Effector CD8-positive, alpha-beta T cell (primary cell): ENCODE measurements around the gene VAMP4.
"Not testable (repeated sequence)": the region's sequence is repeated elsewhere in the genome, so short reads cannot be mapped to it uniquely, and the experiment has no call there.

Experiments
- DNase-seq: peaks from one replicate; lab custom pipeline; 2025; lab: John Stamatoyannopoulos, UW

The VAMP4 gene

DNA sequence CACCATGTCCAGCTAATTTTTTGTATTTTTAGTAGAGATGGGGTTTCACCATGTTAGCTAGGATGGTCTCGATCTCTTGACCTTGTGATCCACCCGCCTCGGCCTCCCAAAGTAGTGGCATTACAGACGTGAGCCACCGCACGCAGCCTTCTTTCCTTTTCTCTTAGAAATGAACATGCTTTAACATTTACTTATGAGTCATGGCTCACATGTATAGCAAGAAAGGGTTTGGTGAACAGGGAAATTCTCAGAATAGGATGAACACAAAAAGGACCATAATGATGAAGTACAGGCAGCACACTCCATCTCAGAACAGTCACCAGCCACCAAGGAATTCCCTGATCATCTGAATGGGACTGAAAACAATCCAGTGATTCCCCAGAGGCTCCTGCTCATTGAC, 9.4 kb upstream of the VAMP4 start:
- DNase-seq = no peak

DNA sequence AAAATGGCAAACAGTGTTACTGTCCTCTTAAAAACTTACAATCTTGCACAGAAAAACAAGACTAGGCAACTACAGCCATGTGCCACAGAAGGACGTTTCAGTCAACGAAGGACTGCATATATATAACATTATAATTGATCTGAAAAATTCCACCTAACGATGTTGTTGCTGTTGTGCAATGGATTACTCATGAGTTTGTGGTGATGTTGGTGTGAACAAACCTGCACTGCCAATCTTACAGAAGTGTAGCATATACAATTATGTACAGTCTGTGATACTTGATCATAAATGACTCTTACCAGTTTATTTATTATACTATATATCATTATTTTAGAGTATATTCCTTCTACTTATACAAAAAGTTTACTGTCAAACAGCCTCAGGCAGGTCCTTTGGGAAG, 6.8 kb upstream of the VAMP4 start:
- no peak for DNase-seq

DNA sequence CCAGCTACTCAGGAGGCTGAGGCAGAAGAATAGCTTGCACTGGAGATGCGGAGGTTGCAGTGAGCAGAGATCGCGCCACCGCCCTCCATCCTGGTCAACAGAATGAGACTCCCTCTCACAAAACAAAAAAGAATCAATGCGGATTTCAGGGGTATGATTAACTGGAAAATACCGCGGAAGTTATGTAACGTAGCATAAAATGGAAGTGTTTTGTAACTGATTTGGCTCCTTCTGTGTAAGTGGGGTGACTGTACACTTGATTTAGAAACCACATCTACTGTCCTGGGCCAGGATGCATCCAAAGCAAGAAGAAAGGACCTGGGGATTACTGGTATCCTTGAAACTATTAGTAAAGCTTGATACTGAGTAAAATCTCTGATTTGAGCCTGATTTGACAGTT, 3.1 kb upstream of the VAMP4 start:
- no peak for DNase-seq

DNA sequence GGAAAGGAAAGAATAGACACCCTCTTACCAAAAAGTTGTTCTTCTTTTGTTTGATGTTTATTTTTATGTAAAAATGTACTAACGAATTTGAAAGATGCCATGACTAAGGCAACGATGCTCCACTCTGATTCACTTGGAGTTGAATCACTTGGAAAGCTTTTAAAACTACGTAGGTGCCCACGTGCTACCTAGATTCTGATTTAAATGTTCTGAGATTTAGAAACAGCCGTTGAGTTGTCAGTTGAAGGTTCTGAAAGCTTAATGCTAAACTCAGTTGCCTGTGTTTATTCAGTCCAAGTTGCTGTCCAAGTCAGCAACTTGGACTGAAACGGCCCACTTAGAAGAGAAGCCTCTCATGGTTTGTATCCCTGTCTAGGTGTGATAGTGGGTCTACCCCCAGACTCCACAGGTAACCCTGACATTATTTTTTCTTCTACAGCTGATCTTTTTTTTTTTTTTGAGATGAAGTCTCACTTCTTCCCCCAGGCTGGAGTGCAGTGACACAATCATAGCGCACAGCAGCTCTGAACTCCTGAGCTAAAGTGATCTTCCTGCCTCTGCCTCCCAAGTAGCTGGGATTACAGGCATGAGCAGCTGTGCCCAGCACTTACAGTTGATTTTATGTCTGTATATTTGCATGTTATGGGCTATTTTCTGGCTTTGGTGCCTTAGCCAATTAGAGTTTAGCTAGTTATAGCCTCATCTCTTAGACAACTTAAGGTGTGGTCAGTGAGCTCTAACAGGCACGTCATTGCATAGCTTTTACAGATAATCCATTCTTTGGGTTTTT, 1.4 kb upstream of the VAMP4 start:
- no peak for DNase-seq

DNA sequence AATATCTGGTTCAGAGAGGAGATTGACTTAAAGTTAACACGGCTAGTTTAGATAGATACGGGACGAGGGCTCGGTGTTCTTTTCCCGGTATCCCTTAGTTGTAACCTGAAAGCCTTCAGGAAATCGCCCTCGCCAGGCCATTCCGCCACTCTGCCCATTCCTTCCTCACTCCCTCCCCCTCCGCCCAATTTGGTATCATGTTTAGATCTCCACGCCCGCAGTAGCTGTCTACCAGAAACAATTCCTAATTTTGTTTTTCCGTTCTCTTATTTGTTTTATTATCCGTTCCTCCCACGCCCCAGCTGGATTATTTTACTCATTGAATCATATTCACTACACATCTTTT, 685 bp upstream of the VAMP4 start:
- DNase-seq = no peak

DNA sequence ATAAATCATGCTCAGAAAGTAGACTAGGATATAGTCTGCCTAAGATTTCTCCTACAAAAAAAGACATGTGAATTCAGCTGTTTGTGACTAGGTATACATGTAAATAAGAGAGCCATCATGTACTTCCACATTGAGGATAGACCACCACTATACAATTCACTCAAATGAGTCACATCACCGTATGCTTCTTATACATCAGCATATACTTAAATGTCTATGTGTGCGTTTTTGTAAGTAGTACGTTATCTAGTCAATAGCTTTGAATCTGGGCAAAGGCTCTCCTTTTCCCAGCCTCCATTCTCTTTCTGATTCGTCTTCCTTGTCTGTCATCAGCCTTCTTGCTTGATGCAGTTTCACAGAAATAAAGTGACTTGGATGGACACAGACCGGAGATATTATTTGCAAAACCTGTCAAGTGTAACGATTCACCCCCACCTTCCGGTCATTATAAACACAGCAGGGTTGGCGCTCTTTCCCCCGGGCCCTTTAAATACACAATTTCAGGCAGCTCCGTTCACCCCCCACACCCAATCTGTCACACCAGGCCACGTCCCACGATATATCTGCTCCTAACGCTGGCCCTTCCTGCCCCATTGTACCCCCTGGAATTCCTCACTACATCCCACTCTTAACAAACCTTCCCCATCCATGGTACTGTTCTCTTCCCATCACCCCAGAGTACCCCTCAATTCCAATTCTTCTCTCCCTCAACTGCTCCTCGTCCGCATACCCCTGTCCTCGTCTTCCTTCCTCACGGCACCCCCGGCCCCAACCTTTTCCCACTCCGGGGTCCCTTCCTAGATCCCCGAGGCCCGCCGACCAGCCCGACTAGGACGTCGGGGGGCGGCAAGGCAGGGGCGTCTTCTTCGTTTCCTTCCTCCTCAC, 636 bp downstream of the VAMP4 start:
- DNase-seq = no peak

DNA sequence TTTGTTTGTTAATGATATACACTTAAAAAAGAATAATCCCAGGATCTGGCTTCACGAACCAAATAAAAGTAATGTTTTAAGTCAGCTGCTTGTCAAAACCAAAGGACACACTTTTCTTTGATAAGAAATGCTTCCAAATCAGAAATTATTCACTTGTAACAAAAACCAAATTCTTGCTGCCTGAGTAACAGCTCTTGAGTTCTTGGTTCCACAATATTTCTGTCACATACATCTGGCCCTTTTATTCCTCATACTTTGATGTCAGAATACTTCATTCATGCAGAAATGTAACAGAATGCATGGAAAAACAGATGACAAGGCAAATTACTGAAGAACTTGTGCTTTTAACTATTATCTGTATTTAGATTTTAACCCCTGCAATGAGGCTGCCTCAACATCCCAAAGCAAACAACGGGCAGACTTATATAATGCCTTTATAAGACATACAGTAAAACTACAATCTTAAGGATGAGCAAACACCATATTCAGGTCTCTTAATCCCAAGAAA, 1.5 kb downstream of the VAMP4 start:
- DNase-seq = no peak

DNA sequence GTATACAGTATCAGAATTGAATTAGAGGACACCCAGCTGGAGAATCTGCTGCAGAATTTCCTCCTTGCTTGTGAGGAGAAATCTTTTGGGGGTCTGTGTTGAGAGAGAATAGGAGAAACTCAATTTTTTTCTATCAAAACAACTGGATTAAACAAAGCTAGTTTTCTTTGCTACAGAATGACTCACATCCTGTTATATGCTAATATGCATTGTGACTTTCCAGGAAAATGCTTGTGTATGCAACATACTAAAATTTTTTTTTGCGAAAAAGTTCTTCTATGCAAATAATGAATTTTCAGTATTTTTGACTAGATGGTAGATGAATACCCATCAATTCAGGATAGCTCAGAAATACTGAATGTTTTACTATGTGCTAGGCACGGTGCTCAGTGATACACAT, 2.2 kb downstream of the VAMP4 start:
- DNase-seq = no peak

DNA sequence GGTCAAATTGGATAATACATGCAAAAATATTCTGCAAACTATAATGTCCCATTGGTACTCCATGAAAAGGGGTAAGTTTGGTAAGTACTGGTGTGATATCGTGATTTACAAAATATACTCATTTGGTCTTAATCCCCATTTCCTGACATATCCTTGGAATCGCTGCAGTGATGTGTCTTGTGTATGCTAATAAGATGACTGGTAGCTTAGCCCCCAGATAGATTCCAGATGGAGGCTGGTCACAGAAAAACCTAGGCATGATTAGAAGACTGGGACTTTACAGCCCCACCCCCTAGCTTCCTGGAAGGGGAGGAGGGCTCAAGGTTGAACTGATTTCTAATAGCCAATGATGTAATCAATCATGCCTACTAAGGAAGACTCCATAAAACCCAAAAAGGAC, 3.0 kb downstream of the VAMP4 start:
- DNase-seq = no peak

DNA sequence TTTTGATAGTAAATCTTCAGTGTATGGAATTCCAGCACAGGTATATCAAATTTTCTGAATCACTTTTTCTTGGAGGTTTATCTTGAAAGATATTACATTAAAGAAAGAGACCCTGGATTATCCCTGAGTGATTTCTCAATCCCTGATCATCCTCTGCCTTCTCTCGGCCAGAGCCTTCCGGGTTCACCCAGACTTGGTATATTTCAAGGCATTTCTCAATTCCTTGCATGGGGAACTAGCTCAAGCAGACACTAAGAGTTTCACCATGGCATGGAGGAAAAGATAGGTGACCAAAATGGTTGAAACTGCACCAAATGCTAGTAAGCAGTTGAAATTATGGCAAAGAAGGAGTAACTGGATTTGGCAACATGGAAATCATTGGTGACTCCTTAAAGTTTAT, 5.7 kb downstream of the VAMP4 start:
- no peak for DNase-seq

DNA sequence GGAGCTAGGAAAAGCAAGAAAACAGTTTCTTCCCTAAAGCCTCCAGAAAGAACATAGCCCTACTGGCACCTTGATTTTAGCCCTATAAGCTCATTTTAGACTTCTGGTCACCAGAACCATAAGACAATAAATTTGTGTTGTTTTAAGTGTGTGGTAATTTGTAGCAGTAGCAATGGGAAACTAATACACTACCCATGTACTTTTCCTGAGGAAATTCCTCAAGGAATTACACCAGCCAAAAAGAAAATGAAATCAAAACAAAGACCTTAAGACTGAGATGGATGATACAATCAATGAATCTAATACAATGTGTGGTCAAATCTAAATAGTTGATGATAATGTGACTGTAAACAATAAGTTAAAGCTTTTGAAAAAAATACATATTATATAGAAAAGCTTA, 11.8 kb downstream of the VAMP4 start:
- no peak for DNase-seq

DNA sequence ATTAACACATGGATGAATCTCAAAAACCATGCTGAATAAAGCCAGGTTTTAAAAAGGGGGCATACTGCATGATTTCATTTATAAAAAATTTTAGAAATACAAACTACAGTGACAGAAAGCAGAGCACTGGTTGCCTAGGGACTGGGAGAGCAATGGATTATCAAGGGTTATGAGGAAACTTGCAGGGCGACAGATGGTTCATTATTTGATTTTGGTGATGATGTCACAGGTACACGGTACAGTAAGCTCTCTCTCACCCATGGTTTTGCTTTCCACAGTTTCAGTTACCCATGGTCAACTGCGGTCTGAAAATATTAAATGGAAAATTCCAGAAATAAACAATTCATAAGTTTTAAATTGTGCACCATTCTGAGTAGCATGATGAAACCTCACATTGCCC, 14.1 kb downstream of the VAMP4 start:
- no peak for DNase-seq

DNA sequence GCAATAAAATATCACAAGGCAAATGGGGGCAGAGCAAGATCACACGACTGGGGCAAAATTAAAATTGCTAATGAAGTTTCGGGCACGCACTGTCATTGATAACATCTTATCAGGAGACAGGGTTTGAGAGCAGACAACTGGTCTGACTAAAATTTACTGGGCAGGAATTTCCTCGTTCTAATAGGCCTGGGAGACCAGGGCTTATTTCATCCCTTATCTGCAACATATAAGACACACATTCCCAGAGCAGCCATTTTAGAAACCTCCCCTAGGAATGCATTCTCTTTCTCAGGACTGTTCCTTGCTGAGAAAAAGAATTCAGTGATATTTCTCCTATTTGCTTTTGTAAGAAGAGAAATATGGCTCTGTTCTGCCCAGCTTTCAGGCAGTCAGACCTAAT, 18.7 kb downstream of the VAMP4 start:
- DNase-seq = not testable (repeated sequence)

DNA sequence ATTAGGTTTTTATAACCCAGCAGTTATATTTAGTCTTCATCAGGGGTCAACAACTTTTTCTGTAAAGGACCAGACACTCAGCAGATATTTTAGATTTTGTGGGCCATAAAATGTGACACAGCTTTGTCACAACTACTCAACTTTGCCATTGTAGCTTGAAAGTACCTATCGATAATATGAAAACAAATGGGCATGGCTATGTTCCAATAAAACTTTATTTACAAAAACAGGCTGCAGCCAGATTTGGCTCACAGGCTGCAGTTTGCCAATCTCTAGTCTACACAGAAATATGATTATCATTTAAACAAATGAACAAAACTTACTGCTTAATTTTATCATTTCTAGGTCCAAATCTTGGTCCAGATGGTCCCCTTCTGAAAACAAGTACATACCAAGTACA, 23.0 kb downstream of the VAMP4 start:
- DNase-seq = no peak

DNA sequence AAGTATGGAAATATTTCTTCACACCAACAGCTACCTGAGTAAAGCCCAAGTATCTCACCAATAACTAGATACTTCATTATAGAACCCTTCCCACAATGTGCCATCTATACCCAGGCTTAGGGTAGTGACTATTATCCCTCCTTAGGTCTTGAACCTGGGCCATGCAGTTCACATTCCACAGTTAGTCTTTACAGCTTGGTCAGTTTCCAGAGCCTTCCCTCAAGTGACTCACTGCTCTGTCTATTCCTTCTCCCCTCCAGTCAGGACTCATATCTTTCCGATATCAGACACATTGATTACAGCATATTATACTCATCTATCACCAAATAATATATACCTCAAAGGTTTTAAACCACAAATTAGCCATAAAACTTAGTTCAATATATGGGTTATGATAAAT, 23.6 kb downstream of the VAMP4 start:
- DNase-seq = no peak

DNA sequence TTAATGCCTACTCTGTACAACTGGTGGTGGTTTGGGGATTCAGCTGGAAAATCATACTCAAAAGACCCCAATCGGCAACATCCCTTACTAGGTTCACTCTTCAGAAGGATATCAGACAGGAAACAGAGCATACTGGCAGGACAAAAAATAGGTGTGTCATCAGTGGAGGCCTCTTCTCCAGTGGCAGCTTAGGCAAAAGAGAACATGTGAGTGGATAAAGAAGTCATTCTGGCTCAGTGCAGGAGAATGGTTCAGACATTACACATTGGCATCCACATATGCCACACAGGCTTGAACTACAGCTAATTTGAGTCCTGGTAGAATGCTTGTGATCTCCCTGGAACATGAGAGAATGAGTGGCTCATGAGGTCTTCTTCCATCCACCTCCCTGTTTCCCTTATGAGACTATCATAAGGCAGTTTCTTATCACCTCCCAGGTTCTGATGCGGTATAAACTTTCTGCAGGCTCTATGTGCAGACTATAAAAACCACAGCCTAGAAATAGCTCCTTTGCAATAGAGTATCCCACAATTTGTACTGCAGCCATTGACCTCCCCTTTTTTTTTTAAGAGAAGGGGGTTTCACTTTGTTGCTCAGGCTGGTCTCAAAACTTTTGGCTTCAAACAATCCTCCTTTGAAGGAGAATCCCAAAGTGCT, 24.7 kb downstream of the VAMP4 start:
- no peak for DNase-seq

DNA sequence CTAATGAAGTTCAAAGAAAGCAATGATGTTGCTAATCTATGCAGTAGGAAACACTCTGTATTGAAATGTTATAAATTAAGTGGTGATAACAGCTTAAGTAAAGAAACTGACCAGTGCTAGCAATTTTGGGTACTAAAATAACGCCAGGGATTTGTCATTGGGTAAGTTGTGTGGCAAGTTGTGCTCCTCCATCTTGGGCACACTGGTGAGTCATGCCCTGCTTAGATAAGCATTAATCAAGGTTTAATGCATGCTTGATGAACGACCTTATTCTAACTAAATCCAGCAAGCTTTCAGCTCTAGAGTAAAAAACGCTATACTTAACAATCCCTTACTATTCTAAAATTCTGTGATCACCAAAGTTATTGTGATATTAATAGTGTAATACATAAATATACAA, 25.2 kb downstream of the VAMP4 start:
- no peak for DNase-seq

DNA sequence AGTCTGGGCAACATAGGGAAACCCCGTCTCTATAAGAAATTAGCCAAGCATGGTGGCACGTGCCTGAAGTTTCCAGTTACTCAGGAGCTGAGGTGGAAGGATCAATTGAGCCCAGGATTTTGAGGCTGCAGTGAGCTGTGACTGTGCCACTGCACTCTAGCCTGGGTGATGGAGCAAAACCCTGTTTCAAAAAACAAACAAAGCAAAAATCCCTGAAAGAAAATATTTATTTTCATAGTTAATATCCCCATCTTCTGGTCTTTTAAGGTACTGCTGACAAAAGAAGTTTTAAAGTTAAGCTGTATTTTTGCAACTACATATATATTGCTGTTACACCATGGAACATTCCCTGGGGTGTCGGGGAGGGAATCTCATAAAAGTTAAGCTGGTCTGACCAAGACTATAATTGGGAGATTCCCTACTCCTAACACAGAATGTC, 26.0 kb downstream of the VAMP4 start:
- DNase-seq = no peak

DNA sequence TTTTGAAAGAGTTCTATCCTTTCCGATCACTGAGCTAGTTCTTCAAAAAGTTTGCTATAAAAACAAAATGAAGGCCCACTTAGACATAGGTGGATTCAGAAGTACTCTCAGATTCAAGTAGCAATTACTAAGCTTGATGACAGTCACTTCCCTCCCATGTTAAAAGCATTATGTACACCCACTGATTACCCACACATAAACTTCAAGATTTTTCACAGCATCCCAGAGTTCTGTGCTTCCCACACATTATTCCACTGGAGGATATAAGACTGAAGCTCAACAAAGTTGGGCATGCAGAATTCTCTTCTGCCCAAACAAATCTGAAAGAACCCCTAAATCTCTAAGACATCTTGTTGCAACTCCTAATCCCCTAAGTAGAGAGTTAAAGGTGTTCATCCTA, 29.5 kb downstream of the VAMP4 start:
- no peak for DNase-seq

DNA sequence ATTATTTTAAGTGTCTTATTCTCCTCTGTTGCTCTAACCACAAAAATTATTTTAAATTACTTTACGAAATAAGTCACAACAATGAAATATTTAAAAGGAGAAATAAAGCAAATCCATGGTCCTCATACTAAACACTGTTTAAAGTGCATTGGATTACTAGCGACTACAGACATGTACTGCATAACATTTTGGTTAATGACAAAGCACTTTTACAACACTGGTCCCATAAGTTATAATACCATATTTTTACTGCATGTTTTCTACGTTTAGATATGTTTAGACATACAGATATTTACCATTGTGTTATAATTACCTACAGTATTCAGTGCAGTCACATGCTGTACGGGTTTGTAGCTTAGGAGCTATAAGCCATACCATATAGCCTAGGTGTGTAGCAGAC, 30.2 kb downstream of the VAMP4 start:
- DNase-seq = no peak

DNA sequence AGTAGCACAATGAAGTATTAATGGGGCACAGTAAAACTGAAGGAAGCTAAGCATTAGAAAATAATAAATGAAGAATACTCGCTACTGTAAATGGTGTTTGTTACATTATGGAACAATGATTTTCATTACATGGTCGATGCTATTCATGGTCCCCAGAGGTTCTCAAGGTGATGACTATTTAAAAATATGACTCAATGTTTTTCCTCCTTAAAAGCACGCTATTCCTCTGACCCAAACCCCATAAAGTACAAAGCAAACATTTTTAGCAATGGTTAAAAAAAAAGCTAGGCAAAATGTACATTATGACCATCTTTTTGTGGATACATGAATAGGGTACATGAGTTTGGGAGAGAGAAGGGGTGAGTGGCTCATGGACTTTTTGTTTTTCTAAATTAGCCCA, 34.3 kb downstream of the VAMP4 start:
- DNase-seq = no peak

DNA sequence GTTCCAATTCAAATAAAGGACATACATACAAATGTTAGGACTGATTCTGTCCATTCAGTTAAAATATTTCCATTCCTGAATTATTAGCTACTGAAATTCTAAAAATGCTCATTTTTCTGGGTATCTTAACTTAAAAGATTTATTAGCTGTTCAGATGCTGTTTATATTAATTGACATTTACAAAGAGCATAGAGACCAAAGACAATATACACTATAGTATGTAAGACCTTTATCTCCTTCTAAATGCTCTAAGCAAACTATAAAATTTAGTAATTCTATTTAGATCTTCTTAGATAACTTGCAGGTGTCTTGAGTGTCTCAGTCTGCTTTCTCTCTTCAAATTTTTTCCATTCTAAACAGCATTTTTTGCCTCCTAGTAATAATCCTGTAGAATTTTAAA, 39.3 kb downstream of the VAMP4 start:
- no peak for DNase-seq

DNA sequence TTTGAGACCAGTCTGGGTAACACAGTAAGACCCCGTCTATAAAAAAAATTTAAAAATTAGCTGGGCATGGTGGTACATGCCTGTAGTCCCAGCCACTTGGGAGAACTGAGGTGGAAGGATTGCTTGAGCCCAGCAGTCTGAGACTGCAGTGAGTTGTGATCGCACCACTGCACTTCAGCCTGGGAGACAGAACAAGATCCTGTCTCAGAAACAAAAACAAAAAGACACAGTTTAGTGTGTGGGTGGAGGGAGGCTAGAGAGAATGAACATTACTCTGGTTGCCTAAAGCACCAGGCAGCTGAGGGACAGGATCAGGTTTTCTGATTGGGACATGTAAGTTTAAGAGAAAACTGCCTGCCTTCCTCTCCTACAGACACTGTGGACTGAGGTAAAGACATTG, 42.3 kb downstream of the VAMP4 start:
- DNase-seq = no peak
